OCI-LY7 (cell line): ENCODE results near the gene CLEC16A. TPM values are rescaled to one million over a fixed set of nuclear protein-coding genes. Genes with fewer than 3 reads are reported as not detected.

Experiments used
- BruUV-seq: library from RNA; stranded (reverse); fragments of 400-500 nt; replicated peaks from 2 replicates; lab custom pipeline; 2021; lab: Mats Ljungman, UMichigan
- CTCF ChIA-PET: fragments of 300-600 bp; sonication (Branson Sonifier 250); formaldehyde crosslinking; loops from one replicate; lab custom pipeline; 2022; ENCODE audit warnings: antibody characterized with exemption; ENCODE audit not compliant: unreplicated experiment; lab: Charles Lee
- POLR2A ChIA-PET: fragments of 300-600 bp; sonication (Branson Sonifier 250); formaldehyde crosslinking; loops from one replicate; lab custom pipeline; 2022; ENCODE audit warnings: antibody characterized with exemption; lab: Charles Lee
- DNase-seq: peaks from one replicate; pipeline ENCODE4 v3.0.0-alpha.2; 2015; ENCODE audit warnings: low spot score
- H2AFZ ChIP-seq: fragments of 200-600 bp; sonication (generic), shearing (Covaris generic); 2 replicates; pipeline ENCODE4 v1.6.1; 2014; ENCODE audit warnings: mild to moderate bottlenecking, antibody characterized with exemption, low read length, moderate library complexity
- H3K27ac ChIP-seq: fragments of 200-600 bp; sonication (generic); 2 replicates; pipeline ENCODE4 v1.5.1; 2014; ENCODE audit warnings: mixed run types, low read depth, mild to moderate bottlenecking, moderate library complexity, low read length, inconsistent platforms; ENCODE audit not compliant: poor library complexity, severe bottlenecking
- H3K36me3 ChIP-seq: fragments of 200-600 bp; sonication (generic); 2 replicates; pipeline ENCODE4 v1.6.1; 2014; ENCODE audit warnings: mild to moderate bottlenecking, antibody characterized with exemption, low read length, moderate library complexity, mixed read lengths; ENCODE audit not compliant: insufficient read depth
- H3K4me1 ChIP-seq: fragments of 200-600 bp; sonication (generic); 2 replicates; pipeline ENCODE4 v1.5.1; 2014; ENCODE audit warnings: mild to moderate bottlenecking, low read length; ENCODE audit not compliant: insufficient read depth, poor library complexity, severe bottlenecking
- H3K4me2 ChIP-seq: fragments of 200-600 bp; sonication (generic); 2 replicates; pipeline ENCODE4 v1.6.1; 2014; ENCODE audit warnings: mild to moderate bottlenecking, low read length
- H3K4me3 ChIP-seq: fragments of 200-600 bp; sonication (generic); 2 replicates; pipeline ENCODE4 v1.5.1; 2014; ENCODE audit warnings: mild to moderate bottlenecking, low read depth, low read length; ENCODE audit not compliant: poor library complexity, severe bottlenecking
- H3K79me2 ChIP-seq: fragments of 200-600 bp; sonication (generic); 2 replicates; pipeline ENCODE4 v1.6.1; 2016; ENCODE audit warnings: low read depth, mild to moderate bottlenecking, low read length, moderate library complexity, mixed read lengths; ENCODE audit not compliant: insufficient read depth
- H3K9me2 ChIP-seq: fragments of 200-600 bp; sonication (generic); 2 replicates; pipeline ENCODE4 v1.6.1; 2016; ENCODE audit warnings: mild to moderate bottlenecking, low read length, mixed read lengths; ENCODE audit not compliant: insufficient read depth
- H3K9me3 ChIP-seq: fragments of 200-600 bp; sonication (generic); 2 replicates; pipeline ENCODE4 v1.6.1; 2014; ENCODE audit warnings: mild to moderate bottlenecking, mixed run types, low read length, mixed read lengths
- H4K20me1 ChIP-seq: fragments of 200-600 bp; sonication (generic); 2 replicates; pipeline ENCODE4 v1.6.1; 2014; ENCODE audit warnings: mild to moderate bottlenecking, antibody characterized with exemption, low read length, moderate library complexity, mixed read lengths; ENCODE audit not compliant: insufficient read depth
- CTCF ChIP-seq: fragments of 200-600 bp; sonication (generic); conservative IDR thresholded peaks from 2 replicates; pipeline ENCODE4 v1.5.1; 2014; ENCODE audit warnings: mild to moderate bottlenecking, antibody characterized with exemption, low read length, moderate library complexity, mixed read lengths
- EZH2phosphoT487 ChIP-seq: fragments of 200-600 bp; sonication (generic); IDR thresholded peaks from 2 replicates; pipeline ENCODE4 v1.6.1; 2018; ENCODE audit warnings: low read depth, borderline replicate concordance, mild to moderate bottlenecking, mixed run types, antibody characterized with exemption, low read length, moderate library complexity, mixed read lengths
- intact Hi-C: fragments of 100-400 bp; cut with micrococcal nuclease; formaldehyde crosslinking; loops from one replicate; pipeline ENCODE4 v1.10.0; 2022; ENCODE audit not compliant: unreplicated experiment
- total RNA-seq, 2 experiments: library from RNA; depleted of rRNA in 1 of 2; stranded (reverse); fragments of >200 nt in 1 of 2; shearing (Covaris generic) in 1 of 2; gene quantifications; 2 replicates each; pipeline ENCODE4 v1.2.3, GENCODE V29; 2014 to 2022

The CLEC16A gene
- total RNA-seq, 2 experiments from 2014 or later: 26.2 to 50.9 TPM

GRCh38 chr16:11177578-11178160 is 233.3 kb downstream of the CLEC16A start:
- no peak for DNase-seq
- Histone ChIP-seq H4K20me1 (no peaks in the 10 kb centered on the region), H3K9me2 (no peaks in the 10 kb centered on the region), H3K27ac (no peak overlapping the region), H2AFZ (no peak overlapping the region), H3K9me3 (no peaks in the 10 kb centered on the region), H3K4me2 (no peak overlapping the region), H3K79me2 (no peaks in the 10 kb centered on the region), H3K4me1 (no peaks in the 10 kb centered on the region), H3K36me3 (no peaks in the 10 kb centered on the region), H3K4me3 (no peak overlapping the region)
- CTCF ChIA-PET: no interaction called here
- BruUV-seq: no TSS peak
- intact Hi-C loops: no loop called here
- TF ChIP-seq CTCF: no peak
- no peak for TF ChIP-seq EZH2phosphoT487
- POLR2A ChIA-PET: interaction anchor here (0.7 kb wide), 1 partner anchor 75 kb away, joined by 3 read pairs; no protein-coding TSS in a partner anchor

- Histone ChIP-seq H4K20me1 (no peaks in the 10 kb centered on the region), H3K4me3 (no peak overlapping the region), H3K4me1 (no peaks in the 10 kb centered on the region), H3K9me3 (no peaks in the 10 kb centered on the region), H2AFZ (no peak overlapping the region), H3K9me2 (no peaks in the 10 kb centered on the region), H3K36me3 (no peaks in the 10 kb centered on the region), H3K4me2 (no peak overlapping the region), H3K79me2 (no peaks in the 10 kb centered on the region), H3K27ac (no peak overlapping the region)
- DNase-seq: no peak
- no peak for TF ChIP-seq EZH2phosphoT487
- ChIA-PET POLR2A (no interaction called here), CTCF (no interaction called here)
- intact Hi-C loops: no loop called here
- BruUV-seq: no TSS peak
These were observed 234.1 kb downstream of the CLEC16A start for GRCh38 chr16:11178424-11178823.

- DNase-seq: no peak
- Histone ChIP-seq H4K20me1 (no peaks in the 10 kb centered on the region), H3K4me3 (no peak overlapping the region), H3K9me3 (no peaks in the 10 kb centered on the region), H3K9me2 (no peaks in the 10 kb centered on the region), H3K4me1 (no peaks in the 10 kb centered on the region), H3K27ac (no peak overlapping the region), H3K79me2 (no peaks in the 10 kb centered on the region), H3K4me2 (no peak overlapping the region), H3K36me3 (no peaks in the 10 kb centered on the region), H2AFZ (no peak overlapping the region)
- no TSS peak for BruUV-seq
- POLR2A ChIA-PET: interaction anchor here (1.0 kb wide), 1 partner anchor 12 kb away, joined by 3 read pairs; no protein-coding TSS in a partner anchor
- no peak for TF ChIP-seq CTCF
- CTCF ChIA-PET: no interaction called here
- intact Hi-C loops: no loop called here
These were observed 235.2 kb downstream of the CLEC16A start for GRCh38 chr16:11179574-11179973.
